Raji (cell line): ENCODE measurements around the gene MYADM.

ENCODE experiments used
- POLR2A ChIP-seq: IDR thresholded peaks from 2 replicates; pipeline ENCODE4 v1.6.1; 2011; ENCODE audit warnings: low read depth, low read length, control low read depth; ENCODE audit not compliant: insufficient read depth

The MYADM gene

GRCh38 chr19:53867225-53868090 lies at the start of gene MYADM:
MYADM (plus strand) TSS chr19:53867883; CDS start chr19:53873530, 5,647 bp downstream.
- no peak for TF ChIP-seq POLR2A

- TF ChIP-seq POLR2A: no peak
These were observed 48.9 kb upstream of the MYADM start for GRCh38 chr19:53818756-53819155.

- no peak for TF ChIP-seq POLR2A
These were observed 47.8 kb upstream of the MYADM start for GRCh38 chr19:53819861-53820260.

- no peak for TF ChIP-seq POLR2A
These were observed 44.1 kb upstream of the MYADM start for GRCh38 chr19:53823380-53824120.

- no peak for TF ChIP-seq POLR2A
These were observed 43.5 kb upstream of the MYADM start, which contains the start of gene NLRP12 for GRCh38 chr19:53824134-53824611. NLRP12 (minus strand) TSS chr19:53824314; CDS start chr19:53824174, 140 bp downstream.

- TF ChIP-seq POLR2A: no peak
These were observed 40.8 kb upstream of the MYADM start for GRCh38 chr19:53826876-53827275.

GRCh38 chr19:53828531-53828930 lies 39.2 kb upstream of the MYADM start:
- no peak for TF ChIP-seq POLR2A

GRCh38 chr19:53844849-53845246 lies 22.8 kb upstream of the MYADM start:
- no peak for TF ChIP-seq POLR2A

- TF ChIP-seq POLR2A: no peak
These were observed 20.1 kb upstream of the MYADM start for GRCh38 chr19:53847555-53847954.

- TF ChIP-seq POLR2A: no peak
These were observed 18.4 kb upstream of the MYADM start for GRCh38 chr19:53849237-53849676.

GRCh38 chr19:53853707-53854106 lies 14.0 kb upstream of the MYADM start:
- TF ChIP-seq POLR2A: no peak

- TF ChIP-seq POLR2A: no peak
These were observed 3.3 kb upstream of the MYADM start for GRCh38 chr19:53864308-53864836.

GRCh38 chr19:53865523-53865917 lies 2.2 kb upstream of the MYADM start:
- TF ChIP-seq POLR2A: no peak

- no peak for TF ChIP-seq POLR2A
These were observed 1.5 kb upstream of the MYADM start for GRCh38 chr19:53865918-53866864.
